PFSK-1 (cell line): ENCODE data around the gene SLC6A2.

Experiments used
- FOXP2 ChIP-seq: optimal IDR thresholded peaks from 2 replicates; pipeline ENCODE3; 2011; ENCODE audit warnings: borderline replicate concordance, control low read depth, inconsistent platforms; ENCODE audit not compliant: insufficient read depth; ENCODE audit errors: extremely low read length, extremely low read depth
- POLR2AphosphoS5 ChIP-seq: IDR thresholded peaks from 2 replicates; pipeline ENCODE4 v1.6.1; 2012; ENCODE audit warnings: low read depth, mild to moderate bottlenecking, control low read depth, low read length, moderate library complexity
- REST ChIP-seq, 2 experiments: IDR thresholded peaks; 2 replicates each; pipeline versions ENCODE4 v1.6.1 to v1.8.0; 2011 to 2012; ENCODE audit warnings: low read depth in 2 of 2, low read length in 2 of 2, control low read depth in 1 of 2, inconsistent platforms in 1 of 2, mild to moderate bottlenecking in 1 of 2, moderate library complexity in 1 of 2; ENCODE audit not compliant: insufficient read depth in 1 of 2
- SIN3A ChIP-seq: IDR thresholded peaks from 2 replicates; pipeline ENCODE4 v1.6.1; 2012; ENCODE audit warnings: mild to moderate bottlenecking, low read length, moderate library complexity, borderline replicate concordance; ENCODE audit not compliant: insufficient read depth
- TAF1 ChIP-seq: IDR thresholded peaks from 2 replicates; pipeline ENCODE4 v1.6.1; 2012; ENCODE audit warnings: low read length, control low read depth, borderline replicate concordance; ENCODE audit not compliant: insufficient read depth

Gene SLC6A2

GRCh38 chr16:55623640-55624039 is 32.1 kb upstream of the SLC6A2 start:
- TF ChIP-seq REST (IDR thresholded peaks at IDR 0.05; ENCODE audit: insufficient read depth in 1 of 2, low read depth in 2 of 2, low read length in 2 of 2) (no peak), SIN3A (no peak), TAF1 (no peak), FOXP2 (no peak)

- TF ChIP-seq POLR2AphosphoS5 (no peak), TAF1 (no peak), REST (IDR thresholded peaks at IDR 0.05; ENCODE audit: insufficient read depth in 1 of 2, low read depth in 2 of 2, low read length in 2 of 2) (no peak), FOXP2 (no peak)
Observed at GRCh38 chr16:55624696-55625095, 31.1 kb upstream of the SLC6A2 start.

- no peak for TF ChIP-seq REST (IDR thresholded peaks at IDR 0.05; ENCODE audit: insufficient read depth in 1 of 2, low read depth in 2 of 2, low read length in 2 of 2)
- no peak for TF ChIP-seq POLR2AphosphoS5
- TF ChIP-seq TAF1 = no peak
- no peak for TF ChIP-seq SIN3A
- TF ChIP-seq FOXP2 = no peak
Observed at GRCh38 chr16:55625843-55626242, 29.9 kb upstream of the SLC6A2 start.

DNA sequence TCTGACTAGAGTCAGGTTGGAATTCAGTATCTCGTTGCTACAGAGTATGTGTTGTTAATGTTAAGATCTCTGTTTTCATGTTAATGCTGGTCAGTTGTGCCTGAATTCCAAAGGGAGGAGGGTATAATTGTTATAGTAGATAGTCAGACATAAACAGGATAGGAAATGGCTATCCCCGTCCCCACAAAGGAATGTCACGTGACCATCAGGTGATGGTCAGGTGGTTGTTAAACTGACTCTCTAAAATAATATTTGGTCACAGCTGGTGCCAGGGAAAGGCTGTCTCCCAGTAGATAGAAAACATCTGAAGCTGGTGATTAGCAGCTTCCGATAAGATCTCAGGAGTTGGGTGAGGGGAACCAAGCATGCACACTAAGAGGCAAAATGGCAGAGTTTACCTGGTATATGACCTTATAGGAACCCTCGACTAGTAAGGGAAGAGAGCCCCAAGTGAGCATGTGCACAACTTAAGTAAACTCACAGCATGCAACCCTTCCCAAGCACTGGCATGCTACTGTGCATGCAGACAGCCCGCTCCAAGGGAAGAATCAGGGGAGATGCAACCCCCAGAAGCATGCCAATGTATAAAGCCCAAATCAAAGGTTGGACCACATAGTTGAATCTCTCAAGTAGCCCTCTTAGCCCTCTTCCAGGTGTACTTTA is 27.4 kb upstream of the SLC6A2 start:
- TF ChIP-seq POLR2AphosphoS5 (no peak), REST (IDR thresholded peaks at IDR 0.05; ENCODE audit: insufficient read depth in 1 of 2, low read depth in 2 of 2, low read length in 2 of 2) (no peak), TAF1 (no peak), FOXP2 (no peak)

- TF ChIP-seq REST (IDR thresholded peaks at IDR 0.05; ENCODE audit: insufficient read depth in 1 of 2, low read depth in 2 of 2, low read length in 2 of 2) (no peak), SIN3A (no peak), POLR2AphosphoS5 (no peak), TAF1 (no peak)
Observed at GRCh38 chr16:55630774-55631173, 25.0 kb upstream of the SLC6A2 start.
